HCT116 (cell line): Measurements from ENCODE around the gene NR6A1. TPM values are rescaled to one million over a fixed set of nuclear protein-coding genes. Genes with fewer than 3 reads are reported as not detected.

Source experiments
- ATAC-seq: fragments of 200-7000 bp; cut with Tn5 transposase; 2 replicates; pipeline ENCODE4 v1.9.1; 2020; ENCODE audit warnings: mild to moderate bottlenecking, moderate library complexity
- BruUV-seq: library from RNA; stranded (reverse); fragments of 400-500 nt; replicated peaks from 2 replicates; lab custom pipeline; 2021; lab: Mats Ljungman, UMichigan
- CTCF ChIA-PET: fragments of 300-600 bp; sonication (Branson Sonifier 250); formaldehyde crosslinking; loops from one replicate; lab custom pipeline; 2021; ENCODE audit warnings: antibody characterized with exemption; lab: Charles Lee
- POLR2A ChIA-PET: fragments of 300-600, 350-600 bp; sonication (Branson Sonifier 250); formaldehyde crosslinking; loops from one replicate; lab custom pipeline; 2021; ENCODE audit warnings: antibody characterized with exemption; lab: Charles Lee
- RAD21 ChIA-PET, 2 experiments: fragments of 300-600 bp; sonication (Branson Sonifier 250); formaldehyde crosslinking; loops; one replicate each; lab custom pipeline; 2023; ENCODE audit warnings: low total read pairs in 2 of 2; ENCODE audit not compliant: uncharacterized antibody in 2 of 2, unreplicated experiment in 2 of 2, low non-redundant PET in 1 of 2; lab: Charles Lee
- DNase-seq: peaks from one replicate; pipeline ENCODE4 v3.0.0-alpha.2; 2010; ENCODE audit warnings: low read depth, low spot score
- H2AFZ ChIP-seq: fragments of 200-600 bp; shearing (Covaris generic), sonication (generic); 2 replicates; pipeline ENCODE4 v1.6.1; 2017; ENCODE audit warnings: low read depth, mixed run types, mixed read lengths, antibody characterized with exemption, low read length; ENCODE audit not compliant: poor library complexity, severe bottlenecking
- H3K27ac ChIP-seq: 2 replicates; pipeline ENCODE4 v1.5.1; 2012; ENCODE audit warnings: low read depth, low read length
- H3K27me3 ChIP-seq: fragments of 200-600 bp; sonication (generic); 2 replicates; pipeline ENCODE4 v1.6.1; 2016; ENCODE audit warnings: mixed run types, low read length, mixed read lengths; ENCODE audit not compliant: insufficient read depth
- H3K36me3 ChIP-seq, 2 experiments: fragments of 200-500 bp in 1 of 2; fragments of 200-600 bp in 1 of 2; sonication (Bioruptor generic) in 1 of 2; sonication (generic) in 1 of 2; 2 replicates each; pipeline versions ENCODE4 v1.5.1 to v1.6.1; 2014 to 2016; ENCODE audit warnings: low read length in 2 of 2, inconsistent platforms in 1 of 2, mixed read lengths in 1 of 2, mixed run types in 1 of 2; ENCODE audit not compliant: insufficient read depth in 2 of 2, control insufficient read depth in 1 of 2
- H3K4me1 ChIP-seq, 2 experiments: fragments of 200-600 bp in 1 of 2; sonication (generic) in 1 of 2; 2 replicates each; pipeline versions ENCODE4 v1.5.1 to v1.6.1; 2012 to 2017; ENCODE audit warnings: low read length in 2 of 2, inconsistent platforms in 1 of 2, mild to moderate bottlenecking in 1 of 2, mixed read lengths in 1 of 2, mixed run types in 1 of 2, moderate library complexity in 1 of 2; ENCODE audit not compliant: insufficient read depth in 2 of 2, control insufficient read depth in 1 of 2
- H3K4me2 ChIP-seq: fragments of 200-600 bp; sonication (generic); 2 replicates; pipeline ENCODE4 v1.6.1; 2017; ENCODE audit warnings: mixed run types, low read length, mixed read lengths
- H3K4me3 ChIP-seq, 2 experiments: fragments of 200-600 bp in 1 of 2; sonication (generic) in 1 of 2; replicated peaks in 1 of 2; 2 replicates each; pipeline ENCODE4 v1.5.1; 2011 to 2016; ENCODE audit warnings: low read length in 2 of 2, control low read depth in 1 of 2, low read depth in 1 of 2, mild to moderate bottlenecking in 1 of 2, mixed read lengths in 1 of 2, mixed run types in 1 of 2
- H3K79me2 ChIP-seq: fragments of 200-600 bp; sonication (generic); 2 replicates; pipeline ENCODE4 v1.6.1; 2017; ENCODE audit warnings: mild to moderate bottlenecking, mixed run types, low read length, moderate library complexity, mixed read lengths; ENCODE audit not compliant: insufficient read depth
- H3K9ac ChIP-seq: fragments of 200-600 bp; sonication (generic); 2 replicates; pipeline ENCODE4 v1.6.1; 2016; ENCODE audit warnings: low read length, mixed read lengths
- H3K9me2 ChIP-seq: fragments of 200-600 bp; sonication (generic), shearing (Covaris generic); 2 replicates; pipeline ENCODE4 v1.6.1; 2017; ENCODE audit warnings: mixed run types, mild to moderate bottlenecking, moderate library complexity; ENCODE audit not compliant: insufficient read depth
- H3K9me3 ChIP-seq, 2 experiments: fragments of 200-500 bp in 1 of 2; fragments of 200-600 bp in 1 of 2; sonication (Bioruptor generic) in 1 of 2; sonication (generic) in 1 of 2; 2 replicates each; pipeline ENCODE4 v1.6.1; 2014 to 2017; ENCODE audit warnings: low read length in 2 of 2, mixed read lengths in 2 of 2, inconsistent platforms in 1 of 2, low read depth in 1 of 2, mild to moderate bottlenecking in 1 of 2, mixed run types in 1 of 2, moderate library complexity in 1 of 2; ENCODE audit not compliant: control insufficient read depth in 1 of 2, insufficient read depth in 1 of 2
- H4K20me1 ChIP-seq: fragments of 200-600 bp; sonication (generic), shearing (Covaris generic); 2 replicates; pipeline ENCODE4 v1.6.1; 2017; ENCODE audit warnings: mixed run types, mild to moderate bottlenecking, moderate library complexity; ENCODE audit not compliant: insufficient read depth
- JUND ChIP-seq: IDR thresholded peaks from 2 replicates; pipeline ENCODE4 v1.6.1; 2012
- POLR2AphosphoS5 ChIP-seq: IDR thresholded peaks from 2 replicates; pipeline ENCODE4 v1.6.1; 2011; ENCODE audit warnings: mild to moderate bottlenecking, low read depth, low read length, moderate library complexity
- YY1 ChIP-seq: IDR thresholded peaks from 2 replicates; pipeline ENCODE4 v1.6.1; 2011; ENCODE audit warnings: low read length, low read depth, moderate library complexity, mild to moderate bottlenecking; ENCODE audit not compliant: insufficient replicate concordance; ENCODE audit errors: extremely low read depth
- intact Hi-C: fragments of 100-400 bp; cut with micrococcal nuclease; formaldehyde crosslinking; loops from 2 replicates; pipeline ENCODE4 v1.10.0; 2022
- total RNA-seq: library from RNA; stranded (reverse); gene quantifications from one replicate; pipeline ENCODE4 v1.2.1, GENCODE V29; 2021; ENCODE audit not compliant: unreplicated experiment
- TF ChIP-seq, protein P1 (sequence below): IDR thresholded peaks from 2 replicates; pipeline ENCODE4 v1.6.1; 2012

Gene NR6A1
- total RNA-seq, 1 experiment from 2014 or later: 9.9 TPM

GRCh38 chr9:124812441-124812876 lies 41.3 kb upstream of the NR6A1 start:
- no peaks in the 10 kb centered on the region for H4K20me1 ChIP-seq
- H3K9me3 ChIP-seq: no peaks in the 10 kb centered on the region
- peak; percentile 63 for TF ChIP-seq POLR2AphosphoS5
- peak; percentile 56 for TF ChIP-seq YY1
- TF ChIP-seq, protein P1, sequence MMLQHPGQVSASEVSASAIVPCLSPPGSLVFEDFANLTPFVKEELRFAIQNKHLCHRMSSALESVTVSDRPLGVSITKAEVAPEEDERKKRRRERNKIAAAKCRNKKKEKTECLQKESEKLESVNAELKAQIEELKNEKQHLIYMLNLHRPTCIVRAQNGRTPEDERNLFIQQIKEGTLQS: no peak
- TF ChIP-seq, all 23 proteins: peak for 2
- POLR2A ChIA-PET: interaction anchor here (1.7 kb wide), 1 partner anchor 20 kb away, joined by 5 read pairs; no protein-coding TSS in a partner anchor
- Histone ChIP-seq H3K9ac (peak overlapping the region; percentile 75), H3K27me3 (no peaks in the 10 kb centered on the region), H3K79me2 (no peaks in the 10 kb centered on the region), H3K27ac (peak overlapping the region; percentile 91), H3K9me2 (no peaks in the 10 kb centered on the region), H3K4me1 (peaks cover 45 to 61% of the 10 kb centered on the region in 2 experiments), H3K4me2 (peak overlapping the region; percentile 98), H3K4me3 (peak overlapping the region in 1 of 2 experiments; percentile 37; a peak in 2 of 4 replicates), H3K36me3 (no peaks in the 10 kb centered on the region), H2AFZ (peak overlapping the region; percentile 63)
- intact Hi-C loops: loop anchor here (2.0 kb wide), 1 partner anchor 40 kb away; the partner anchor contains the start of gene WDR38
- peak; percentile 63 for ATAC-seq
- RAD21 ChIA-PET: interaction anchor here in 1 of 2 experiments (0.6 kb wide), 1 partner anchor 40 kb away, joined by 3 read pairs; the partner anchor contains the start of gene WDR38
- no TSS peak for BruUV-seq
- DNase-seq: peak; percentile 84
- CTCF ChIA-PET: interaction anchor here (0.9 to 2.6 kb wide), 5 partner anchors 22 to 40 kb away, joined by 3 to 15 read pairs (median 5); partner anchors contain the start of gene WDR38

DNA sequence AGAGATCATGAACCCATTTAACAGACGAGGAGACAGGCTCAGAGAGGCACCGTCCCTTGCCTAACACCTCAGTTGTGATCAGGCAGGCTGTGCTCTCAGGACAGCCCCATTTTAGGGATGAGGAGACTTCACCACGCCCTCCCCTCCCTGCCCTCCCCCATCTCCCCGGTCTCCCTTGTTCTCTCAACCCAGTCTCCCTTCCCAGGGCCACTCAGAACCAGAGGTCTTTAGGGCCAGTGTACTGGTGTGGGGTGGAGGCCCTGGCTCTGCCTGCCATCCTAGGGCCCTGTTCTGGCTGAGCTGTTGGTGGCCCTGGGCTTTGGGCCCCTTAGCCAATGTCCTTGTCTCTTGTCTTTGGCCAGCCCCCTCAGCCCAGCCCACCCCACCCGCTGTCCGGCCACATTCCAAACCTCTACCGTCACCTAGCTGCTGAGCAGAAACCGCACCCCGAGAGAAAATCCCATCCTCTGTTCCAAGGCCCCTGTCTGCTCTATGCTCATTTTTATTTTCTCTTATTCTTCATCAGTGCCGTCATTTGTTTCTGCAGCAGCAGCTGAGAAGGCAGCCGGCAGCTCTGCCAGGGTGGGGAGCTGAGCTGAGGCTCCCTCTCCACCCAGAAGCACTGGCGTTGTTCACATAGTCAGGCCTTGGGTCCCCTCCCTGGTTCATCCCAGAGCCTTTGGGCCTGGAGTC lies 39.7 kb upstream of the NR6A1 start:
- DNase-seq: peak; percentile 74
- no peaks in the 10 kb centered on the region for H3K9me2 ChIP-seq
- RAD21 ChIA-PET: no interaction called here
- peak overlapping the region; percentile 98 for H3K4me2 ChIP-seq
- no peak overlapping the region for H2AFZ ChIP-seq
- H3K9ac ChIP-seq: peak overlapping the region; percentile 75
- intact Hi-C loops: no loop called here
- BruUV-seq: no TSS peak
- TF ChIP-seq POLR2AphosphoS5 (peak; percentile 54), JUND (no peak)
- ATAC-seq: peak; percentile 86
- peak overlapping the region; percentile 20 to 56 for H3K4me3 ChIP-seq
- H3K27me3 ChIP-seq: no peaks in the 10 kb centered on the region
- H3K4me1 ChIP-seq: peaks cover 47 to 54% of the 10 kb centered on the region in 2 experiments
- POLR2A ChIA-PET: interaction anchor here (0.9 to 1.7 kb wide), 3 partner anchors 8 to 42 kb away, joined by 3 to 7 read pairs (median 4); partner anchors contain the start of gene WDR38
- H3K79me2 ChIP-seq: no peaks in the 10 kb centered on the region
- CTCF ChIA-PET: interaction anchor here (0.8 to 1.7 kb wide), 4 partner anchors 14 to 42 kb away, joined by 3 to 6 read pairs (median 4); partner anchors contain the start of gene WDR38
- peak overlapping the region; percentile 91 for H3K27ac ChIP-seq
- H4K20me1 ChIP-seq: no peaks in the 10 kb centered on the region
- H3K9me3 ChIP-seq: no peaks in the 10 kb centered on the region
- no peaks in the 10 kb centered on the region for H3K36me3 ChIP-seq
